Activated CD8-positive, alpha-beta memory T cell treated with anti-CD3 and anti-CD28 coated beads, Interleukin-2, amount 10 ng/mL, durations not matched to agents 7 days and 5 days (primary cell): ENCODE data around the gene ADGRL3. TPM values are rescaled to one million over a fixed set of nuclear protein-coding genes. Genes with fewer than 3 reads are reported as not detected.
"Not testable (repeated sequence)": the region's sequence is repeated elsewhere in the genome, so short reads cannot be mapped to it uniquely, and the experiment has no call there.

Source experiments
- ATAC-seq: fragments of 150-1000 bp; cut with Tn5 transposase; one replicate; pipeline ENCODE4 v1.10.0; 2021; ENCODE audit warnings: moderate library complexity
- CTCF ChIA-PET: fragments of 350-600 bp; sonication (Branson Sonifier 250); formaldehyde crosslinking; loops from one replicate; lab custom pipeline; 2021; ENCODE audit warnings: antibody characterized with exemption; lab: Charles Lee
- DNase-seq: peaks from one replicate; pipeline ENCODE4 v3.0.0-alpha.2; 2020
- H3K27ac Mint-ChIP-seq: one replicate; pipeline ENCODE4 v1.8.0; 2021; ENCODE audit warnings: mild to moderate bottlenecking, mixed read lengths
- H3K27me3 Mint-ChIP-seq: one replicate; pipeline ENCODE4 v1.8.0; 2021; ENCODE audit warnings: mixed read lengths
- H3K36me3 Mint-ChIP-seq: one replicate; pipeline ENCODE4 v1.8.0; 2021; ENCODE audit warnings: mild to moderate bottlenecking, mixed read lengths
- H3K4me1 Mint-ChIP-seq: one replicate; pipeline ENCODE4 v1.8.0; 2021; ENCODE audit warnings: mixed read lengths
- H3K4me3 Mint-ChIP-seq: one replicate; pipeline ENCODE4 v1.8.0; 2021; ENCODE audit warnings: mild to moderate bottlenecking, moderate library complexity, mixed read lengths
- H3K9me3 Mint-ChIP-seq: one replicate; pipeline ENCODE4 v1.8.0; 2022; ENCODE audit warnings: low read depth, mixed read lengths
- total RNA-seq, 2 experiments: library from RNA; stranded (reverse); gene quantifications; one replicate each; pipeline ENCODE4 v1.2.3, GENCODE V29; 2021

Gene ADGRL3
- total RNA-seq, 2 experiments from 2014 or later: not detected

- no peaks in the 10 kb centered on the region for H3K9me3 Mint-ChIP-seq
- ATAC-seq (no peak), DNase-seq (no peak)
- H3K4me1 Mint-ChIP-seq: no peaks in the 10 kb centered on the region
- no peak overlapping the region for H3K4me3 Mint-ChIP-seq
- H3K27me3 Mint-ChIP-seq: no peaks in the 10 kb centered on the region
- no peak overlapping the region for H3K27ac Mint-ChIP-seq
- CTCF ChIA-PET: no interaction called here
- no peaks in the 10 kb centered on the region for H3K36me3 Mint-ChIP-seq
Observed at GRCh38 chr4:61614231-61614630, 414.1 kb downstream of the ADGRL3 start.

DNA sequence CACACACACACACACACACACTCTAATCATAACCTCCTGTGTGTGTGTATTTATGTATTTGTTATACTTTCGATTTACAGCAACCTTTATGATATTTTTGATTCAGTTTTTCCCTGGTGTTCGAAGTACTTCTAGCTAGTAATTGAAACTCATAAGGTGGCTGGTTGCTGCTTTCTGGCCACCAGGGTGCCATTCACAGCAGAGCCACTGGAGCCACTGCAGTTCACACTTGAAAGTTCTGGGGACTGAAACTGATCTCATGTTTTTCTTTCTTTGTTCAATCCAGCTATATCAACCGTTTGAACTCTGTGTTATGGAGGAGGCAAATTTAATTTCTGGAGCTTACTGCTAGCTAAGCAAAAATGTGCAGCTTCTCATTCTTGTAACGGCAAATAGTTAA, 419.4 kb downstream of the ADGRL3 start:
- no peak overlapping the region for H3K27ac Mint-ChIP-seq

DNA sequence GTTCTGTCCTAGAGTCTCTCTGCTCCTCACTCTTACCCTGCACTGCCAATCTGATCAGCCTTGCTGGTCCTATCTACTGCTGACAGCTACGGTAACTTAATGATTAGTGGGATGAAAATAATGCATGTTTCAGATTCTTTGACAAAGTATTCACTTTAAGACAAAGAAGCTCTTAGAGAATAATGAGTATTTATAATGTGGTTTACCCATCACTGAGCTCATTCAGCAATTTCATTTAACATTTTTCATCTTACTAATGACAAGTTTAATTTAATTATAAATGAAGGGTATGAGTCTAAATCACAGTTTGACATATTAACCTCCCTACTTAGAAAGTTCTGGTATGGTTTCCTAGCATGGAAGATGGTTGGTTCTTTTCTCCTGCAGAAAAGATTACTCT, 428.2 kb downstream of the ADGRL3 start:
- Mint-ChIP-seq H3K36me3 (no peaks in the 10 kb centered on the region), H3K27me3 (no peaks in the 10 kb centered on the region), H3K4me1 (no peaks in the 10 kb centered on the region), H3K4me3 (no peak overlapping the region), H3K9me3 (peaks cover 7% of the 10 kb centered on the region), H3K27ac (no peak overlapping the region)
- DNase-seq (no peak), ATAC-seq (no peak)
- CTCF ChIA-PET: no interaction called here

More for the DNA sequence above, 419.4 kb downstream of the ADGRL3 start:
- Mint-ChIP-seq H3K36me3 (no peaks in the 10 kb centered on the region), H3K4me1 (no peaks in the 10 kb centered on the region), H3K4me3 (no peak overlapping the region), H3K27me3 (no peaks in the 10 kb centered on the region), H3K9me3 (no peaks in the 10 kb centered on the region)
- no peak for DNase-seq
- CTCF ChIA-PET: no interaction called here
- no peak for ATAC-seq

DNA sequence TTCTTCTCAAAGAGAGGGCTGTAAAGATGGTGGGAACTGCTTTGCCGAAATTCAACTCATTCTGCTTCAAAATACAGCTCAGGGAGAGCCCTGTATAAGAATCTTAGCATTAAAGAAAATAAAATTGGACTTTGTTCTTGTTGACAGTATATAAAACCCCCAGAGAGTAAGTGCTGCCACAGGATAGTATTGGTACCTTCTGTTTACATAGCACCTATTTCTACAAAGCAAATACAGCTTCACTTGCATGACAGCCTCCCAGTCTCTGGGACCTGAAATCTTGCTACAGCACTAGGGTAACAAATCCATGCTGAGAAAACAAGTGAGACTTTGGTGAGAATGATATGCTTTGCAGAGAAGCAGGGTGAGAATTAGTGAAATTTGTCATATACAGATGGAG, 428.6 kb downstream of the ADGRL3 start:
- Mint-ChIP-seq H3K4me3 (no peak overlapping the region), H3K27me3 (no peaks in the 10 kb centered on the region), H3K36me3 (no peaks in the 10 kb centered on the region), H3K9me3 (peaks cover 7% of the 10 kb centered on the region), H3K27ac (no peak overlapping the region), H3K4me1 (no peaks in the 10 kb centered on the region)
- CTCF ChIA-PET: no interaction called here
- no peak for DNase-seq
- ATAC-seq: no peak

GRCh38 chr4:61630548-61630947, 430.4 kb downstream of the ADGRL3 start:
- no peak overlapping the region for H3K4me3 Mint-ChIP-seq
- no peaks in the 10 kb centered on the region for H3K36me3 Mint-ChIP-seq
- ATAC-seq: no peak
- H3K27ac Mint-ChIP-seq: no peak overlapping the region
- H3K9me3 Mint-ChIP-seq: peaks cover 7% of the 10 kb centered on the region
- H3K27me3 Mint-ChIP-seq: no peaks in the 10 kb centered on the region
- no peaks in the 10 kb centered on the region for H3K4me1 Mint-ChIP-seq
- CTCF ChIA-PET: no interaction called here
- DNase-seq: no peak

GRCh38 chr4:61638591-61638990, 438.5 kb downstream of the ADGRL3 start:
- no peaks in the 10 kb centered on the region for H3K27me3 Mint-ChIP-seq
- H3K9me3 Mint-ChIP-seq: peaks cover 5% of the 10 kb centered on the region
- no peaks in the 10 kb centered on the region for H3K4me1 Mint-ChIP-seq
- ATAC-seq (no peak), DNase-seq (no peak)
- H3K36me3 Mint-ChIP-seq: no peaks in the 10 kb centered on the region
- CTCF ChIA-PET: no interaction called here
- no peak overlapping the region for H3K27ac Mint-ChIP-seq
- no peak overlapping the region for H3K4me3 Mint-ChIP-seq

DNA sequence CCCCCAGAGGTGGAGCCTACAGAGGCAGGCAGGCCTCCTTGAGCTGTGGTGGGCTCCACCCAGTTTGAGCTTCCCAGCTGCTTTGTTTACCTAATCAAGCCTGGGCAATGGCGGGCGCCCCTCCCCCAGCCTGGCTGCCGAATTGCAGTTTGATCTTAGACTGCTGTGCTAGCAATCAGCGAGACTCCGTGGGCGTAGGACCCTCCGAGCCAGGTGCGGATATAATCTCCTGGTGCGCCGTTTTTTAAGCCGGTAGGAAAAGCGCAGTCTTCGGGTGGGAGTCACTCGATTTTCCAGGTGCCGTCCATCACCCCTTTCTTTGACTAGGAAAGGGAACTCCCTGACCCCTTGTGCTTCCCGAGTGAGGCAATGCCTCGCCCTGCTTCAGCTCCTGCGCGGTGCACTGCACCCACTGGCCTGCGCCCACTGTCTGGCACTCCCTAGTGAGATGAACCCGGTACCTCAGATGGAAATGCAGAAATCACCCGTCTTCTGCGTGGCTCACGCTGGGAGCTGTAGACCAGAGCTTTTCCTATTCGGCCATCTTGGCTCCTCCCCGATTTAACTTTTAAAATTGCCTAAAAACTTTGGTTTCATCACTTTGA, 446.7 kb downstream of the ADGRL3 start:
- H3K9me3 Mint-ChIP-seq, CTCF ChIA-PET, H3K27ac Mint-ChIP-seq, H3K27me3 Mint-ChIP-seq, DNase-seq, ATAC-seq, H3K4me3 Mint-ChIP-seq, H3K36me3 Mint-ChIP-seq, H3K4me1 Mint-ChIP-seq: not testable (repeated sequence)

DNA sequence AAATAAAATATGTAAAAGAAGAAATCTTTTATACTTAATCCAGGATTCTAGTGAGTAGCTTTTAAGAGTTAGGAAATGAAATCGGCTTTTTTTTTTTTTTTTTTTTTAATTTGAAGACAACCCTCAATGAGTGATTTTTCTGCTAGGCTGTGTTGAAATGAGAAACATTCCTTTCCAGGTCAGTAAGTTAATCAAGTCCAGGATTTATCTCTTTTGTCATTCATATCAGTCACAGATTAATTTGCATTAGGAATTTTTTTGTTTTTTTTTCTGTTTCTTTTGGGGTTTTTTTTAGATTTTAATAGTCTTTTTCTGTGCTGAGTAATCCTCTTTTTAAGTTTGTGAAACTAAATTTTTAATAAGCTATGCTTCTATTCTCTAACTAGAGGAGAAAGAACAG, 448.1 kb downstream of the ADGRL3 start:
- DNase-seq (no peak), ATAC-seq (no peak)
- Mint-ChIP-seq H3K4me1 (no peaks in the 10 kb centered on the region), H3K27me3 (no peaks in the 10 kb centered on the region), H3K27ac (no peak overlapping the region), H3K9me3 (peaks cover 4% of the 10 kb centered on the region), H3K36me3 (no peaks in the 10 kb centered on the region), H3K4me3 (no peak overlapping the region)
- CTCF ChIA-PET: no interaction called here

GRCh38 chr4:61657016-61657415, 456.9 kb downstream of the ADGRL3 start:
- DNase-seq: no peak
- no peak overlapping the region for H3K4me3 Mint-ChIP-seq
- no peaks in the 10 kb centered on the region for H3K27me3 Mint-ChIP-seq
- ATAC-seq: no peak
- H3K4me1 Mint-ChIP-seq: no peaks in the 10 kb centered on the region
- no peak overlapping the region for H3K27ac Mint-ChIP-seq
- H3K36me3 Mint-ChIP-seq: no peaks in the 10 kb centered on the region
- CTCF ChIA-PET: no interaction called here
- peaks cover 2% of the 10 kb centered on the region for H3K9me3 Mint-ChIP-seq

DNA sequence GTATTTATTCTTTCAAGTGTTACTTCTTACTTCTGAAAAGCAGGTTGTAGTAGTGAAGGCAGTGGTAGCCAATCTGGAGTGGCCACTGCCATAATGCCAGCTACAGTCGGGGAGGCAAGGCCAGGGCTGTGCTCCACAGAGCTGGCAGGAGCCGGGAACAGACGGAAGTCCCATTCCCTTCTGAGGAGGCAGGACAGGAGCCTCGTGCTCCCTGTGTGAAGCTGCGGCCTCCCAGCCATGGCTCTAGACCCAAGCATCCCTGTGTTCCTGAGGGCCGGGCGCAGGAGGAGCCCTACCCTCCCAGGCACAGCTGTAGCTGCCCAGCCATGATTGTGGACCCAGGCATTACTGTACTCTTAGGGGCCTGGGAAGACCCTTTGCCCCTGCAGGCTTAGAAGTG, 461.8 kb downstream of the ADGRL3 start:
- Mint-ChIP-seq H3K27ac (no peak overlapping the region), H3K4me3 (no peak overlapping the region), H3K4me1 (no peaks in the 10 kb centered on the region), H3K36me3 (no peaks in the 10 kb centered on the region), H3K9me3 (peaks cover 7% of the 10 kb centered on the region), H3K27me3 (no peaks in the 10 kb centered on the region)
- DNase-seq: no peak
- CTCF ChIA-PET: no interaction called here
- no peak for ATAC-seq

DNA sequence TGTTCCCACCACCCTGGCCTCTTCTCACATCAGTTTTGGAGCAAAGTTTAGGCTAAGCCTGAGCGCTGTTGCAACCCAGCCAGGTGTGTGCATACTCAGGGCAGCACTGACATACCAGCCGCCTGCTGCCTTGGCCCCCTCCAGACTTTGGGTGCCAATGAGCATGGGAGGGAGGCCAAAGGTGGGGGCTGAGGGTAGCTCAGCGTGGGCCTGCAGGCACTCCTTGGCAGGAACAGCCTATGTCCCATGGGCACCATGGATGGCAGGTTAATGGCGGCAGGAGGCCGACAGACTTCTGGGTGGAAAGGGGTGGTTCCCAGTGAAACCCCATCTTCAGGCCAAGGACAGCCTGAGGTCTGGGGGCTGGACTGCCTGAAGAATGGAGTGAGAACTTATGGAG, 462.2 kb downstream of the ADGRL3 start:
- no peak for DNase-seq
- H3K4me1 Mint-ChIP-seq: no peaks in the 10 kb centered on the region
- CTCF ChIA-PET: interaction anchor here (1.5 kb wide), 1 partner anchor 12 kb away, joined by 5 read pairs; no protein-coding TSS in a partner anchor
- no peak overlapping the region for H3K4me3 Mint-ChIP-seq
- no peaks in the 10 kb centered on the region for H3K36me3 Mint-ChIP-seq
- no peak overlapping the region for H3K27ac Mint-ChIP-seq
- no peak for ATAC-seq
- peaks cover 7% of the 10 kb centered on the region for H3K9me3 Mint-ChIP-seq
- no peaks in the 10 kb centered on the region for H3K27me3 Mint-ChIP-seq

DNA sequence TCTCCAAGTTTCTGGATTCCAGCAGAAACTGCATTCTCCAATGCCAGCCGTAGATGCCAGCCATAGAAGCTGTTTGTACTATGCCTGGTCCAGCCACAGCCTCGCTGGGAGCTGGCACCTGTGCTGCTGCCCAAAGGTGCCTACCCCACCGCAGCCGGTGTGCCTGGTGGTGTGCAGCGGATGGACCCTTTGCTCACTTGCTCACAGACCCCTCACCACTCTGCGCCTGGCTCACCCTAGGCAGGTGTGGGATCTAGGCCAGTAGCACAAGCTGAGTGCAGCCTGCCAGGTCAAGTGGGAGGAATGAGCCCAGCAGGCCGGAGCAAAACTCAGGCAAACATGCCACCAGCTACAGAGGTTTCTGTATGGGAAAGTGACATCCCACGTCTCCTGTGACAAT, 463.2 kb downstream of the ADGRL3 start:
- Mint-ChIP-seq H3K9me3 (peaks cover 7% of the 10 kb centered on the region), H3K36me3 (no peaks in the 10 kb centered on the region)
- CTCF ChIA-PET: interaction anchor here (1.5 kb wide), 1 partner anchor 11 kb away, joined by 5 read pairs; no protein-coding TSS in a partner anchor

DNA sequence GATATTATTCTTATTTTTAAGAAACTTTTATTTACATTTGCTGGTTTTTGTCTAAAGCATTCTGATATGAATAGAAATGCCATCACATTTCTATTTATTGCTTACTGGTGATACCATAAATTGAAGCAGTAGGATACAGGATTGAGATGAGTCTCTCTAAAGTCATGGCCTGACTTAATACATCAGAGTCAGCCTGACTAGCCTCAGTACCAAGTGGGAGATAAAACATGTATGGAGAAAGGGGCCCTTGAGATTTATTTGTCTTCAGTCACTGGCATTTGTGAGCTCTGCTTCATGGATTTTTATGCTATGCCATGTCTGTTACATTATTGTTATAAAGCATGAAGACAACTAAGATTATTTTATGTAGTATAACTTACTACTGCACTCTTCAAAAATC, 465.5 kb downstream of the ADGRL3 start:
- Mint-ChIP-seq H3K27me3 (no peaks in the 10 kb centered on the region), H3K9me3 (peaks cover 4% of the 10 kb centered on the region), H3K27ac (no peak overlapping the region), H3K4me1 (no peaks in the 10 kb centered on the region), H3K36me3 (no peaks in the 10 kb centered on the region), H3K4me3 (no peak overlapping the region)
- DNase-seq: no peak
- CTCF ChIA-PET: no interaction called here
- ATAC-seq: no peak

More for the DNA sequence above, 463.2 kb downstream of the ADGRL3 start:
- H3K4me3 Mint-ChIP-seq: no peak overlapping the region
- no peaks in the 10 kb centered on the region for H3K27me3 Mint-ChIP-seq
- H3K4me1 Mint-ChIP-seq: no peaks in the 10 kb centered on the region
- ATAC-seq (no peak), DNase-seq (no peak)
- no peak overlapping the region for H3K27ac Mint-ChIP-seq

GRCh38 chr4:61666244-61666643, 466.1 kb downstream of the ADGRL3 start:
- Mint-ChIP-seq H3K27me3 (no peaks in the 10 kb centered on the region), H3K36me3 (no peaks in the 10 kb centered on the region), H3K9me3 (peaks cover 4% of the 10 kb centered on the region), H3K27ac (no peak overlapping the region), H3K4me3 (no peak overlapping the region), H3K4me1 (no peaks in the 10 kb centered on the region)
- CTCF ChIA-PET: no interaction called here
- no peak for DNase-seq
- ATAC-seq: no peak

GRCh38 chr4:61671599-61671998, 471.5 kb downstream of the ADGRL3 start:
- no peaks in the 10 kb centered on the region for H3K4me1 Mint-ChIP-seq
- DNase-seq: no peak
- CTCF ChIA-PET: no interaction called here
- no peaks in the 10 kb centered on the region for H3K27me3 Mint-ChIP-seq
- ATAC-seq: no peak
- H3K27ac Mint-ChIP-seq: no peak overlapping the region
- no peak overlapping the region for H3K4me3 Mint-ChIP-seq
- H3K9me3 Mint-ChIP-seq: peaks cover 4% of the 10 kb centered on the region
- H3K36me3 Mint-ChIP-seq: no peaks in the 10 kb centered on the region
